Osteoblast (primary cell): Measurements from ENCODE around the gene PPOX. TPM values are rescaled to one million over a fixed set of nuclear protein-coding genes. Genes with fewer than 3 reads are reported as not detected.

ENCODE experiments used
- DNase-seq: peaks from one replicate; pipeline ENCODE4 v3.0.0; 2011; ENCODE audit warnings: low spot score, mixed read lengths; ENCODE audit not compliant: insufficient read length; ENCODE audit errors: missing footprints
- H2AFZ ChIP-seq: 2 replicates; pipeline ENCODE4 v1.6.0; 2011; ENCODE audit warnings: mild to moderate bottlenecking, low read length
- H3K27ac ChIP-seq: 2 replicates; pipeline ENCODE4 v1.5.1; 2011; ENCODE audit warnings: mild to moderate bottlenecking, low read depth, low read length, moderate library complexity
- H3K27me3 ChIP-seq: 2 replicates; pipeline ENCODE4 v1.6.0; 2012; ENCODE audit warnings: mild to moderate bottlenecking, control low read depth, inconsistent platforms, low read length, moderate library complexity; ENCODE audit not compliant: insufficient read depth
- H3K36me3 ChIP-seq: 2 replicates; pipeline ENCODE4 v1.5.1; 2011; ENCODE audit warnings: mild to moderate bottlenecking, low read length, control low read depth, moderate library complexity; ENCODE audit not compliant: insufficient read depth
- H3K4me1 ChIP-seq: 2 replicates; pipeline ENCODE4 v1.5.1; 2011; ENCODE audit warnings: mild to moderate bottlenecking, low read length, control low read depth, moderate library complexity; ENCODE audit not compliant: insufficient read depth
- H3K4me2 ChIP-seq: 2 replicates; pipeline ENCODE4 v1.6.0; 2011; ENCODE audit warnings: mild to moderate bottlenecking, low read length; ENCODE audit not compliant: insufficient read depth
- H3K4me3 ChIP-seq: fragments of 200-600 bp; sonication (generic); 3 replicates; pipeline ENCODE4 v1.5.1; 2012; ENCODE audit warnings: mild to moderate bottlenecking, low read length, inconsistent platforms; ENCODE audit not compliant: insufficient read depth
- H3K79me2 ChIP-seq: 2 replicates; pipeline ENCODE4 v1.6.0; 2012; ENCODE audit warnings: mild to moderate bottlenecking, low read length, control low read depth, inconsistent platforms; ENCODE audit not compliant: insufficient read depth
- H3K9me3 ChIP-seq: 2 replicates; pipeline ENCODE4 v1.5.1; 2011; ENCODE audit warnings: low read depth, low read length, control low read depth
- H4K20me1 ChIP-seq: 2 replicates; pipeline ENCODE4 v1.6.0; 2012; ENCODE audit warnings: mild to moderate bottlenecking, low read length, control low read depth; ENCODE audit not compliant: insufficient read depth
- total RNA-seq: library from RNA; depleted of rRNA; stranded (reverse); fragments of >200 nt; gene quantifications from 2 replicates; pipeline ENCODE4 v1.2.3, GENCODE V29; 2012
- TF ChIP-seq, protein P1 (sequence below): IDR thresholded peaks from 2 replicates; pipeline ENCODE4 v1.5.1; 2011; ENCODE audit warnings: mild to moderate bottlenecking, low read depth, low read length, moderate library complexity; ENCODE audit errors: extremely low read depth

The PPOX gene
- total RNA-seq, 1 donor, result 19.5 TPM

DNA sequence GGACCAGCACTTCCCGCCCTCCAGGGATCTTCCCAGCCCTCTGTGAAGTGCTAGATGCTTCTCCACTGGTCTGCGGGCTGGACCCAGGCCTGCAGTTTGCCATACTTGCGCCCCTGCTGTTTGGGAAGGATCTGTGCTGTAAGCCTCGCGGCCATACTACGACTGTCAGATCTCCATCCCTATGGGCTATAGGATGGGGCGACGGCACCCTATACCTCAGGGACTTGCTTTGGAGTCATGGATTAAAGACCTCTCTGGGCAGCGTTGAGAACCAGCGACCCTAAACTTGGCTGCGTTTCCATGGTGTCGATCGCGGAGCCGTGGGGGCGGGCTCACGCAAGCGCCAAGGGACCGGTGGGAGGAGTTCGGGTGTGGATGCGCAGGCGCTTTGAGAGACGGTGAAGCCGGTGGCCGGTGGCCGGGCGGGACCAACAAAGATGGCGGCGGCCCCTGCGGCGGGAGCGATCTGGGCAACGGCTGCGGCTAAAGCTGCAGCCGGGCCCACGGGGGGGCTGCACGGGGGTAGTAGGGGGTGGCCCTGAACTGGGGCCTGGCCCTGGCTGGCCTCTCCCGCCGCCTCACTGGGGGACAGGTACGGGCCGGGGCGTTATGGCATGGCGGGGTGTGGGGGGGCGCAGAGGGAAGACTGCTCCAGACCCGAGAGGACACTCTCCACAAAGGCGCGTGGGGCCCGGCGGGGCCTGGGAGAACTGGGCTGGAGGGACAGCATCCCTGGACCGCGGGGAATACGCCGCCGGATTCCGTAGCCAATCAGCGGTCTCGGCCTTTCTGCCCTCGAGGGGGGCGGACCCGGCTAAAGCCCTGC lies 6.9 kb upstream of the PPOX start, which contains the start of gene USP21:
USP21 (plus strand) TSS at position 414 of the 826 bp plus-strand sequence. CDS start 1,141 bp downstream, outside the sequence.
- peaks cover 18% of the 10 kb centered on the region for H3K4me1 ChIP-seq
- H4K20me1 ChIP-seq, result no peaks in the 10 kb centered on the region
- H3K27me3 ChIP-seq, result no peaks in the 10 kb centered on the region
- DNase-seq, result peak; percentile 99
- peak within 1 kb of the TSS; percentile 90 for H3K4me2 ChIP-seq
- H3K27ac ChIP-seq, result peak within 1 kb of the TSS; percentile 93
- peak within 1 kb of the TSS; percentile 91 for H3K4me3 ChIP-seq
- no peaks in the 10 kb centered on the region for H3K9me3 ChIP-seq
- H3K79me2 ChIP-seq, result peaks cover 34% of the 10 kb centered on the region
- peak within 1 kb of the TSS; percentile 99 for H2AFZ ChIP-seq
- TF ChIP-seq, protein P1, sequence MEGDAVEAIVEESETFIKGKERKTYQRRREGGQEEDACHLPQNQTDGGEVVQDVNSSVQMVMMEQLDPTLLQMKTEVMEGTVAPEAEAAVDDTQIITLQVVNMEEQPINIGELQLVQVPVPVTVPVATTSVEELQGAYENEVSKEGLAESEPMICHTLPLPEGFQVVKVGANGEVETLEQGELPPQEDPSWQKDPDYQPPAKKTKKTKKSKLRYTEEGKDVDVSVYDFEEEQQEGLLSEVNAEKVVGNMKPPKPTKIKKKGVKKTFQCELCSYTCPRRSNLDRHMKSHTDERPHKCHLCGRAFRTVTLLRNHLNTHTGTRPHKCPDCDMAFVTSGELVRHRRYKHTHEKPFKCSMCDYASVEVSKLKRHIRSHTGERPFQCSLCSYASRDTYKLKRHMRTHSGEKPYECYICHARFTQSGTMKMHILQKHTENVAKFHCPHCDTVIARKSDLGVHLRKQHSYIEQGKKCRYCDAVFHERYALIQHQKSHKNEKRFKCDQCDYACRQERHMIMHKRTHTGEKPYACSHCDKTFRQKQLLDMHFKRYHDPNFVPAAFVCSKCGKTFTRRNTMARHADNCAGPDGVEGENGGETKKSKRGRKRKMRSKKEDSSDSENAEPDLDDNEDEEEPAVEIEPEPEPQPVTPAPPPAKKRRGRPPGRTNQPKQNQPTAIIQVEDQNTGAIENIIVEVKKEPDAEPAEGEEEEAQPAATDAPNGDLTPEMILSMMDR, result peak; percentile 50
- H3K36me3 ChIP-seq, result peaks cover 39% of the 10 kb centered on the region

DNA sequence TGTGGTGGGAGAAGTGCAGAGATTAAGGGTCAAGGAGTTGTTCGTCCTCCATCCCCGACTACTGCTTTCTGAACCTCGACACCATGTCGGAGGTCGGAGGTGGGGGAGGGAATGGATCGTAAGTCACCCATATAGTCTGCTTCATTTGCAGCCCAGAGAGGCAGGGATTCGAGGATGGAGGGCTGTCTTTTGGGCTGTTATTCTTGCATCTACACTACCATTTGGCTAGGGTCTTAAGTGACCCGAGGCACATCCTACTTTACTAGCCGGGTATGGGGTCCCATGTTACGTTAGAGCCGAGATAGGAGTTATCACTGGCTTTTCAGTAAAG lies 6.3 kb upstream of the PPOX start:
- Histone ChIP-seq H3K4me3 (peak overlapping the region; percentile 91), H3K9me3 (no peaks in the 10 kb centered on the region), H2AFZ (peak overlapping the region; percentile 80), H3K36me3 (peaks cover 45% of the 10 kb centered on the region), H3K27ac (peak overlapping the region; percentile 93), H3K4me1 (peaks cover 15% of the 10 kb centered on the region), H3K4me2 (peak overlapping the region; percentile 90), H3K79me2 (peaks cover 29% of the 10 kb centered on the region), H3K27me3 (no peaks in the 10 kb centered on the region), H4K20me1 (no peaks in the 10 kb centered on the region)
- no peak for DNase-seq
- TF ChIP-seq, protein P1, result no peak

DNA sequence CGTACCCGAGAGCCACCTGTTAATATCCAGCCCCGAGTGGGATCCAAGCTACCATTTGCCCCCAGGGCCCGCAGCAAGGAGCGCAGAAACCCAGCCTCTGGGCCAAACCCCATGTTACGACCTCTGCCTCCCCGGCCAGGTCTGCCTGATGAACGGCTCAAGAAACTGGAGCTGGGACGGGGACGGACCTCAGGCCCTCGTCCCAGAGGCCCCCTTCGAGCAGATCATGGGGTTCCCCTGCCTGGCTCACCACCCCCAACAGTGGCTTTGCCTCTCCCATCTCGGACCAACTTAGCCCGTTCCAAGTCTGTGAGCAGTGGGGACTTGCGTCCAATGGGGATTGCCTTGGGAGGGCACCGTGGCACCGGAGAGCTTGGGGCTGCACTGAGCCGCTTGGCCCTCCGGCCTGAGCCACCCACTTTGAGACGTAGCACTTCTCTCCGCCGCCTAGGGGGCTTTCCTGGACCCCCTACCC lies 5.5 kb upstream of the PPOX start:
- no peak overlapping the region for H2AFZ ChIP-seq
- peaks cover 48% of the 10 kb centered on the region for H3K36me3 ChIP-seq
- no peaks in the 10 kb centered on the region for H3K9me3 ChIP-seq
- no peak overlapping the region for H3K4me3 ChIP-seq
- H3K4me2 ChIP-seq, result peak overlapping the region; percentile 90
- H3K27ac ChIP-seq, result no peak overlapping the region
- TF ChIP-seq, protein P1, result no peak
- DNase-seq, result peak; percentile 15
- no peaks in the 10 kb centered on the region for H3K27me3 ChIP-seq
- peaks cover 22% of the 10 kb centered on the region for H3K79me2 ChIP-seq
- H4K20me1 ChIP-seq, result no peaks in the 10 kb centered on the region
- peaks cover 20% of the 10 kb centered on the region for H3K4me1 ChIP-seq

DNA sequence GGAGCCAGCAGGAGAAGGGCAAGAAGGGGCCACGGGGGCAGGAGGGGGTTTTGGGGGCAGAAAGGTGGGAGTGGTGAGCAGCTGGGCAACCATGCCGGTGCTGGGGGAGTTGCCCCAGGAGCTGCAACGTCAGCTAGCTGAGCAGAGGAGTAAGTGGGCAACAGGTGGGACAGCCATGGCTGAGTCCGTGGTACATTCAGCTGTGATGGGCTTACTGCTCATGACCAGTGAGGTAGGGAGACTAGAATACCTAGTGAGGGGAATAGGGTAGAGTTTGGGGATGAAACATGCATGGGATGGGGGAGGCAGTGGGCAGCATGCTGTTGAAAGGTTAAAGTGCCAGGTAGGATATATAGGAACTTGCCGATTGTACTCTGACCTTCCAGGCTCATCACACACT lies 4.6 kb upstream of the PPOX start:
- Histone ChIP-seq H3K79me2 (peaks cover 22% of the 10 kb centered on the region), H3K9me3 (no peaks in the 10 kb centered on the region), H3K27ac (no peak overlapping the region), H3K4me1 (peaks cover 23% of the 10 kb centered on the region), H3K4me2 (no peak overlapping the region), H3K36me3 (peaks cover 48% of the 10 kb centered on the region), H2AFZ (no peak overlapping the region), H4K20me1 (no peaks in the 10 kb centered on the region), H3K4me3 (no peak overlapping the region), H3K27me3 (no peaks in the 10 kb centered on the region)
- DNase-seq, result peak; percentile 60
- TF ChIP-seq, protein P1, result no peak
